ENCODE results near the gene CUL7.

Gene CUL7

GRCh38 chr6:43077333-43077809 is 23.7 kb upstream of the CUL7 start:
- no peak for DNase-seq (ENCODE audit: low read depth in 2 of 2)

- no peak for DNase-seq (ENCODE audit: low read depth in 2 of 2)
Measured at GRCh38 chr6:43076464-43077332, 23.0 kb upstream of the CUL7 start.

DNA sequence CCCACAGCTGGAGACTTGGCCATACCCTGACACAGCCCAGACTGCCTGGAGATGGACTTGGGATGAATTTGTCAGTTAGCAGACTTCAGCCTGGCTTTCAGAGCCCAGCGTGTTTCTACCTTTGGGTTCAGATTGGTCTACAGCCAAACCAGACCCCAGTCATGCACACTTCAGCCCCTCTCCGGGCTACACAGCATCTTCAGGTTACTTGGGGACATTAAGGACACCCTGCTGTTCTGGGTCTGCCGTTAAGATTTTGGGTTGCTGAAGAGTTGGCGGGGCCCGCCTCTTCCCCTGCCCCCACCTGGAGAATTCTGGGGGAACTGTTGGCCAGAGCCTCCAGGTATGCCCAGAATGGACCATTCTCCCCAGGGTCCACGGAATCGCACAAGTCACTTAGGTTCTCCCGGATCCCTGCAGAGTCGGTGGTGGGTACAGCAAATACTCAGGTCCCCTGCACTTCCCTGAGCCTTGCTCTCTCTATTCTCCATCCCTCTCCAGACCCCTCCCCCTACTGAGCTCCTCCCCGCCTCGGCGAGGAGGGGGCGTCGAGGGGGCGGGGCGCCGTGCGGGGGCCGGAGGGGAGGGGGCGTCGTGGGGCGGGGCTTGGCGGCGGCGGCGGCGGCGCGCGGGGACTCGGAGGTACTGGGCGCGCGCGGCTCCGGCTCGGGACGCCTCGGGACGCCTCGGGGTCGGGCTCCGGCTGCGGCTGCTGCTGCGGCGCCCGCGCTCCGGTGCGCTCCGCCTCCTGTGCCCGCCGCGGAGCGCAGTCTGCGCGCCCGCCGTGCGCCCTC is 22.2 kb upstream of the CUL7 start, which contains the start of gene PTK7:
PTK7 (plus strand) TSS at position 645 of the 794 bp plus-strand sequence. CDS start 175 bp downstream, outside the sequence.
- peak in 1 of 2 donors; percentile 16 for DNase-seq (ENCODE audit: low read depth in 2 of 2)

DNA sequence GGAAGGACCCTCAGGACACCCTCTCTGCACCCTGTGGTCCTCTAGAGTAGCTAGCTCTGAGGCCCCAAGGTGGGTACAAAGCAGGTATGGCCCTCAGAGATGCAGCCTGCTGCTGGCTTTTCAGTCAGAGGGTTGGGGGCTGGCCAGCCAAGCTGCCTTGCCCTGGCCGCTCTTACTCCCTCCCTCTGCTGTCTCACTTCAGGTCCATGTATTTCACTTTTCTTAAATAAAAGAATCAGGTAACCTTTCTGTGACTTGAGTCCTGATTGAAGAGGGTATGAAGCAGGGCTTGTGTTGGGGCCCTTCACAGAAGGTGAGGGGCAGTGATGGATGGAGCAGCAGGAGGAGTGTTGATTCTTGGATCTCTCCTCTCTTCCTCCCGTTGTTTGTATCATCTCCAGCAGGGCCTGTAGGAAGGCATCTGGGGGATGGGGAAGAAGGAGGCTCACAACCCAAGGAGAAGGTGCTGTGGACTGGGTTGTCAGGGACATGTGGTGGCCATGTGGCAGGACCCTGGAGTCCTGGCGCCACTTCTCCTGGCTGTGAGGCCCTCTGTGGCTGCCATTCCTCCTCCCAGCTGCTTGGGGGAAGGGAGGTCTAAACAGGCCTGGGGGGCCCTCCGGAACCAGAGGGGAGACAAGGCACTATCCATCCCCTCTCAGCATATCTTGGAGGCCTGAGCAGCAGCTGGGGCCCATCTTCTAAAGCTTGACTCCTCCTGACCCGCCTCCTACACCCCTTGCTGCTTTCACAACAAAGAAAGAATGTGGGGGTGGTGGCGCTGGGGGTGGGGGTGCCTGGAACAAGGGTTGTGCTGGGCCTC is 21.4 kb upstream of the CUL7 start:
- DNase-seq (ENCODE audit: low read depth in 2 of 2) = no peak

- DNase-seq (ENCODE audit: low read depth in 2 of 2) = no peak
Measured at GRCh38 chr6:43070028-43070632, 16.5 kb upstream of the CUL7 start.

- DNase-seq (ENCODE audit: low read depth in 2 of 2) = no peak
Measured at GRCh38 chr6:43062818-43063217, 9.2 kb upstream of the CUL7 start.

DNA sequence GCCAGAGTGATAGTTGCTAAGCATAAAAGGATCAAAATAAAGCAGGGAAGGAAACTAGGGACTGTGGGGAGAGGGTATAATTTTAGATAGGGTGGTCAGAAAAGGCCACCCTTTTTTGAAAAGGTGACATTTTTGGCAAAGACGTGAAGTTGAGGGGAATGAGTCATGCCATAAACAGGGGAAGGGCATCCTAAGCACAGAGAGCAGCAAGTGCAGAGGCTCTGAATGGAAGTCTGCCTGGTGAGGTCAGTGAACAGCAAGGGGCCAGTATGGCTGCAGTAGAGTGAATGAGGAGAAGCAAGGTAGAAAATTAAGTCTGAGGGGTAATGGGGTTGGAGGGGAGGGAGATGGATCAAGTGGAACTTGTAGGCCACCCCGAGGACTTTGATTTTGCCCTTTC is 8.2 kb upstream of the CUL7 start:
- no peak for DNase-seq (ENCODE audit: low read depth in 2 of 2)

GRCh38 chr6:43060755-43061633 is 7.3 kb upstream of the CUL7 start:
- no peak for DNase-seq (ENCODE audit: low read depth in 2 of 2)

DNA sequence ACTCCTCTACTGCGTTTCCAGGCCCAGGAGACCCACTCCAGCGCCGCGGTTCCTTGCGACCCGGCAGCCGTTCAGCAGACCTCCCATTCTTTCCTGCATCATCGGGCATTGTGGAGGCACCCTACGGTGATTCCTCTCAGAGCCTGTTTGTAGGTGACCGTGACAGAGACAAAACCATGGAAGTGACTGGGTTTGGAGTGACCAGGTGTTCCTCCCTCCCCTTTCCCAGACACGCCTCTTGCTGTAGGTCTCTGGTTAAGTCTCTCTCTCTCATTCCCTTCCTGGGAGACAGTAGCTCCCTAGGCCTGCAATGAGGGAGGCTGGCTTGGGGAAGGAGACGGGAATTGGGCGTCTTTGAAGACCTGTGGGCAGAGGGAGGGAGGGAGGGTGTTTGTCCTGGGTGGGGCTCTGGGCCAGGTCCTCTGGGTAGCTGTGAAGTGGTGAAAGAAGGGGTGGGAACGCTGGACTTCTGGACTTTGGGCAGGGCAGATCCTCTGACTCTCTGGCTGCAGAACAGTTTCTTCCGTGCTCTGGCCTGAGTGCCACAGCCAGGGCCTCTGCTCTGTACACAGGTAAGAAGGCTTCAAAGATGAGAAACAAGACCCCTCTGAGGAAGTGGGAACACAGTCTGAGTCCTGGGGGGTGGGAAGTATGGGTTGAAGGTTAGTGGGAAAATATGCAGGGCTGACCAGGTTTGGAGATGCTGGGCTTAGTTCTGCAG is 6.5 kb upstream of the CUL7 start:
- DNase-seq (ENCODE audit: low read depth in 2 of 2) = no peak

- peak; percentile 96 to 98 for DNase-seq (ENCODE audit: low read depth in 2 of 2)
Measured at GRCh38 chr6:43059168-43060033, 5.8 kb upstream of the CUL7 start, which contains the start of the genes KLC4 and MRPL2. TSS of gene KLC4 (plus strand) at chr6:43059631. CDS start at chr6:43061336, 1,705 bp downstream. TSS of gene MRPL2 (minus strand) at chr6:43059434. CDS start at chr6:43059381, 53 bp downstream.

GRCh38 chr6:43058531-43058930 is 4.9 kb upstream of the CUL7 start:
- no peak for DNase-seq (ENCODE audit: low read depth in 2 of 2)

GRCh38 chr6:43055966-43056365 is 2.3 kb upstream of the CUL7 start:
- DNase-seq (ENCODE audit: low read depth in 2 of 2) = no peak

DNA sequence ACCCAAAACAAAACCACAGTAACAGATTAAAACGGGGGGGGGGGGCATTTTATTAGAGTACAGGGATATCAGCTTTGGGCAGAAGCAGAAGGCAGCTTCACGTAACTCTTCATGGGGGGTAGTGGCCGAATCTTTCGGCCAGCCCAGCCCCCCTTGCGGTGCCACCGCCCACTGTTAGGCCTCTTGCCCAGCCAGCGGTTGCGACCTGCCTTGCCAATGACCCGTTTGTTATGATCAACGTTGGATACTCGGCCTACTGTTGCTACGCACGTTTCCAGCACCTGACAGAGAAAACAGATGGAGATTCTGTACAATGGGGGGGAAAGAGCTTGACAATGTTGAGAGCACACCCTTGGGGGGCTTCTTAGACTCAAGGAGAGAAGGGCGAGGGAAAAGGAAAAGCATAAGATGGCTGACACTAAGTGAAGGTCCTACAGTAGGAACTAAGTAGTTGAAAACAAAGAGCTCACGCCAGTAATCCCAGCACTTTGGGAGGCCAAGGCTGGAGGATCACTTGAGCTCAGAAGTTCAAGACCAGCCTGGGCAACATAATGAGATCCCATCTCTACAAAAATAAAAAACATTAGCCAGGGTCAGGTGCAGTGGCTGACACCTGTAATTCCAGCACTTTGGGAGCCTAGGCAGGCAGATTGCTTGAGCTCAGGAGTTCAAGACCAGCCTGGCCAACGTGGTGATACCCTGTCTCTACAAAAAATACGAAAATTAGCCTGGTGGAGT is 724 bp upstream of the CUL7 start:
- no peak for DNase-seq (ENCODE audit: low read depth in 2 of 2)

DNA sequence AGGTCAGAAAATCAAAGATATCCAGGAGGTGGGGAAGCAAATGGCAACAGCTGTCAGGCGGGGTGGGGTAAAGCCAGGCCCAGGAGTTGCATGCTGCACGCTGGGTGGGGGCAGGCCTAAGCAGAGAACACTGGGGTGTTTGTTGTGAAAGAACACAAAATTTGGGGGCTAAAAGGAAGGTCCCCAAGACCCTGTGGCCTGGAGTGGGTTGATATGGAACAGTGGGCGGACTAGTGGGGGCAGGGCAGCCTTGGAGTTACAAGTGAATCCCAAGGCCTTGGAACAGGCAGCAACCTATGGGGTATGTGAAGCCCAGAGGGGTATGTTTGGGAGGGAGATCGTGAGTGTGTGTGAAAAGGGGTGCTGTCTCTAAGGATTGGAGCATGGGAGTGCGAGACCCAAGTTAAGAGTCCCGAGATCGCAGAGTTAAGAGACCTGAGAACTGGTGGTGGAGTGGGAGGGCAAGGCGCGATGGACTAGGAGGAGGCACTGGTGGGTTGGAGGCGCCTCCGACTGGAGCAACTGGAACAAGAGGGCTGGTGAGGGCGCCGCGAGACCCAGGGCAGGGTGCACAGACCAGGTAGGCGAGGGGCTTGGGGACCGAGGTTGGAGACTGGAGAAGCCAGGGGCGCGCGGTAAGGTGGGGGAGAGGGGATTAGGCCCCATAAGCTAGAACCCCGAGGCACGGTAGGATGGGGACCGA is 658 bp downstream of the CUL7 start:
- no peak for DNase-seq (ENCODE audit: low read depth in 2 of 2)

- DNase-seq (ENCODE audit: low read depth in 2 of 2) = no peak
Measured at GRCh38 chr6:43052225-43052841, 1.3 kb downstream of the CUL7 start.

DNA sequence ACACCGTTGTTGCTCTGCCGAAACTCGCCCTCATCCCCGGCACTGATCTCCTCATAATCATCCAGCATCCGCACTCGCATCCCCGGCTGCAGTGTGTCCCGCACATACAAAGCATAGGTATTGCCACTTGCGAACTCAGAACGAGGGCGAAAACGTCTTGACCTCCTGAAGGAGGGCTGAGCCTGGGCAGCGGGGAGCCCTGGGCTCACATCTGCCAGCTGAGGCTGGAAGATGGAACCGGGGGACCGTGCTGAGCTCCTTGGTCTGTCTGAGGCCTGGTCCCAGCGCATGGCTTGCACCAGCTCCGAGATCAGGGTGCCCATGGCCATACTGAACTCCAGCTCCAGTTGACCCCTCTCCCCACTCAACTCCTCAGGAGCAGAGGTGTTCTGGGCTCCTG is 2.7 kb downstream of the CUL7 start:
- DNase-seq (ENCODE audit: low read depth in 2 of 2) = no peak

GRCh38 chr6:43047998-43048397 is 5.7 kb downstream of the CUL7 start:
- no peak for DNase-seq (ENCODE audit: low read depth in 2 of 2)
